HepG2 (cell line): ENCODE results near the gene SNRNP25. TPM values are rescaled to one million over a fixed set of nuclear protein-coding genes. Genes with fewer than 3 reads are reported as not detected.
A peak's percentile ranks its signal among the peaks of the same experiment; 100 is the strongest.

ENCODE experiments used
- ATAC-seq: fragments of 200-7000 bp; cut with Tn5 transposase; 3 replicates; pipeline ENCODE4 v1.9.1; 2020; ENCODE audit warnings: mild to moderate bottlenecking, moderate library complexity
- BruUV-seq: library from RNA; stranded (reverse); fragments of 400-500 nt; replicated peaks from 2 replicates; lab custom pipeline; 2021; lab: Mats Ljungman, UMichigan
- CTCF ChIA-PET: fragments of 300-600 bp; formaldehyde crosslinking; extraction: SDS; loops from one replicate; lab custom pipeline; 2021; ENCODE audit warnings: low total read pairs, inconsistent platforms, low intra/inter-chr PET ratio; lab: Yijun Ruan, JAX
- POLR2A ChIA-PET: fragments of 350-600 bp; sonication (Branson Sonifier 250); formaldehyde crosslinking; loops from one replicate; lab custom pipeline; 2020; ENCODE audit warnings: antibody characterized with exemption, inconsistent platforms; lab: Yijun Ruan, JAX
- DNase-seq: peaks from one replicate; pipeline ENCODE4 v3.0.0-alpha.2; 2015; ENCODE audit warnings: low spot score
- FAIRE-seq: peaks from 3 replicates; lab custom pipeline; 2011; peaks lifted over from hg19 to GRCh38; lab: Jason Lieb, UNC
- H2AFZ ChIP-seq: one replicate; pipeline ENCODE4 v1.6.1; 2011; ENCODE audit warnings: low read length, inconsistent platforms
- H3K27ac ChIP-seq: fragments of 300-600 bp; 3 replicates; pipeline ENCODE4 v1.8.0; 2011; ENCODE audit warnings: mixed run types, mild to moderate bottlenecking, mixed read lengths, low read length, inconsistent platforms; ENCODE audit not compliant: insufficient read depth; ENCODE audit errors: extremely low read length
- H3K27me3 ChIP-seq, 2 experiments: fragments of 200-600 bp in 1 of 2; 2 replicates in 1 of 2; 3 replicates in 1 of 2; pipeline versions ENCODE4 v1.6.0 to v1.8.0; 2011; ENCODE audit warnings: low read length in 2 of 2, mild to moderate bottlenecking in 2 of 2, moderate library complexity in 2 of 2, inconsistent platforms in 1 of 2; ENCODE audit not compliant: insufficient read depth in 2 of 2, control insufficient read depth in 1 of 2
- H3K36me3 ChIP-seq, 2 experiments: fragments of 200-600 bp in 1 of 2; replicated peaks in 1 of 2; 2 replicates in 1 of 2; 3 replicates in 1 of 2; pipeline versions ENCODE4 v1.5.1 to v1.8.0; 2011; ENCODE audit warnings: low read length in 2 of 2, inconsistent platforms in 1 of 2; ENCODE audit not compliant: insufficient read depth in 2 of 2, control insufficient read depth in 1 of 2
- H3K4me1 ChIP-seq: 2 replicates; pipeline ENCODE4 v1.5.1; 2012; ENCODE audit warnings: low read length, inconsistent platforms; ENCODE audit not compliant: insufficient read depth
- H3K4me2 ChIP-seq: 2 replicates; pipeline ENCODE4 v1.6.0; 2011; ENCODE audit warnings: low read depth, low read length, inconsistent platforms
- H3K4me3 ChIP-seq, 3 experiments: fragments of 200-600 bp in 1 of 3; sonication (generic), shearing (Covaris generic) in 1 of 3; replicated peaks in 1 of 3; 2 replicates each; pipeline ENCODE4 v1.5.1; 2011 to 2016; ENCODE audit warnings: low read length in 3 of 3, inconsistent platforms in 2 of 3, low read depth in 2 of 3, mild to moderate bottlenecking in 2 of 3, control low read depth in 1 of 3, mixed read lengths in 1 of 3; ENCODE audit not compliant: insufficient read depth in 1 of 3
- H3K79me2 ChIP-seq: one replicate; pipeline ENCODE4 v1.6.1; 2011; ENCODE audit warnings: low read length, inconsistent platforms; ENCODE audit not compliant: insufficient read depth
- H3K9ac ChIP-seq: 2 replicates; pipeline ENCODE4 v1.6.0; 2011; ENCODE audit warnings: mild to moderate bottlenecking, low read depth, low read length, inconsistent platforms; ENCODE audit not compliant: insufficient read depth
- H3K9me3 ChIP-seq: 2 replicates; pipeline ENCODE4 v1.5.1; 2012; ENCODE audit warnings: mild to moderate bottlenecking, low read length
- H4K20me1 ChIP-seq: 2 replicates; pipeline ENCODE4 v1.6.0; 2011; ENCODE audit warnings: inconsistent platforms, mild to moderate bottlenecking, low read length, moderate library complexity; ENCODE audit not compliant: insufficient read depth
- AGO1 ChIP-seq: fragments of 200-400 bp; formaldehyde crosslinking; IDR thresholded peaks from 2 replicates; pipeline ENCODE4 v1.6.1; 2017; ENCODE audit warnings: mild to moderate bottlenecking, low read depth, low read length, moderate library complexity; ENCODE audit not compliant: poor library complexity, severe bottlenecking
- HOXD1 ChIP-seq: sonication (generic); formaldehyde crosslinking; IDR thresholded peaks from 2 replicates; pipeline ENCODE4 v1.5.0; 2020; ENCODE audit warnings: missing genetic modification reagents
- PHF8 ChIP-seq: sonication (generic); formaldehyde crosslinking; IDR thresholded peaks from 2 replicates; pipeline ENCODE4 v1.5.0; 2020; ENCODE audit warnings: missing genetic modification reagents
- RAD21 ChIP-seq: fragments of 450-650 bp; formaldehyde crosslinking; IDR thresholded peaks from 2 replicates; pipeline ENCODE4 v1.5.0; 2020; ENCODE audit warnings: mild to moderate bottlenecking
- RBM39 ChIP-seq: fragments of 200-400 bp; formaldehyde crosslinking; IDR thresholded peaks from one replicate; pipeline ENCODE4 v1.6.1; 2018; ENCODE audit warnings: antibody characterized with exemption, mild to moderate bottlenecking, low read depth, low read length; ENCODE audit not compliant: poor library complexity, severe bottlenecking
- SAFB2 ChIP-seq: sonication (generic); formaldehyde crosslinking; IDR thresholded peaks from 2 replicates; pipeline ENCODE4 v1.5.1; 2020; ENCODE audit warnings: missing genetic modification reagents, low read depth, mild to moderate bottlenecking, borderline replicate concordance
- SIN3B ChIP-seq: fragments of 150-350 bp; IDR thresholded peaks from 2 replicates; pipeline ENCODE4 v1.6.1; 2014; ENCODE audit warnings: low read length
- ZNF101 ChIP-seq: sonication (generic); formaldehyde crosslinking; IDR thresholded peaks from 2 replicates; pipeline ENCODE4 v1.4.0; 2020; ENCODE audit warnings: mild to moderate bottlenecking, low read depth, missing genetic modification reagents, borderline replicate concordance
- ZNF121 ChIP-seq: sonication (generic); formaldehyde crosslinking; IDR thresholded peaks from 2 replicates; pipeline ENCODE4 v1.5.0; 2020; ENCODE audit warnings: mild to moderate bottlenecking, missing genetic modification reagents
- ZNF451 ChIP-seq: sonication (generic); formaldehyde crosslinking; IDR thresholded peaks from 2 replicates; pipeline ENCODE4 v1.5.0; 2020; ENCODE audit warnings: mild to moderate bottlenecking, missing genetic modification reagents
- ZNF510 ChIP-seq: sonication (generic); formaldehyde crosslinking; IDR thresholded peaks from 2 replicates; pipeline ENCODE4 v1.4.0; 2020; ENCODE audit warnings: low read depth, mild to moderate bottlenecking, missing genetic modification reagents
- ZNF607 ChIP-seq: sonication (generic); formaldehyde crosslinking; IDR thresholded peaks from 2 replicates; pipeline ENCODE4 v1.5.1; 2020; ENCODE audit warnings: missing genetic modification reagents, mild to moderate bottlenecking, borderline replicate concordance
- ZNF772 ChIP-seq: sonication (generic); formaldehyde crosslinking; IDR thresholded peaks from 2 replicates; pipeline ENCODE4 v1.5.0; 2020; ENCODE audit warnings: mild to moderate bottlenecking, missing genetic modification reagents
- ZNF839 ChIP-seq: sonication (generic); formaldehyde crosslinking; IDR thresholded peaks from 2 replicates; pipeline ENCODE4 v1.4.0; 2020; ENCODE audit warnings: missing genetic modification reagents, mild to moderate bottlenecking, borderline replicate concordance
- WGBS: methylation state at CpG from one replicate; pipeline ENCODE4 v1.1.6; 2017; ENCODE audit warnings: low lambda C conversion rate; 5-methylcytosine and 5-hydroxymethylcytosine counted together
- in situ Hi-C: cut with HindIII; loops from 2 replicates; pipeline ENCODE4 v1.10.0; 2017; ENCODE audit warnings: low pct_unique_long_range_greater_than_20kb; ENCODE audit not compliant: extremely low pct_ligation_motif_present
- intact Hi-C: fragments of 100-400 bp; cut with micrococcal nuclease; formaldehyde crosslinking; loops from one replicate; pipeline ENCODE4 v1.10.0; 2022; ENCODE audit not compliant: unreplicated experiment
- polyA plus RNA-seq, 8 experiments: library from polyadenylated mRNA; depleted of rRNA in 3 of 8; stranded (reverse) in 7 of 8; unstranded in 1 of 8; fragments of >200 nt; fragmentation: Illumina TruSeq in 4 of 8; extraction: Trizol in 4 of 8; gene quantifications; 2 replicates each; pipeline versions ENCODE4 v1.2.1 to v1.2.3, GENCODE V29; 2011 to 2016; ENCODE audit warnings: low read depth in 4 of 8, missing spikeins in 1 of 8, mixed read lengths in 1 of 8; ENCODE audit not compliant: insufficient read depth in 1 of 8
- total RNA-seq, 5 experiments: library from RNA; depleted of rRNA; stranded (reverse); fragments of >200 nt; fragmentation: Illumina TruSeq; extraction: Trizol; gene quantifications; 2 replicates each; pipeline ENCODE4 v1.2.3, GENCODE V29; 2016; ENCODE audit warnings: low read depth in 1 of 5
- TF ChIP-seq, protein P1 (sequence below): sonication (generic); formaldehyde crosslinking; IDR thresholded peaks from 2 replicates; pipeline ENCODE4 v1.5.0; 2020; ENCODE audit warnings: mild to moderate bottlenecking, missing genetic modification reagents
- TF ChIP-seq, protein P2 (sequence below): sonication (generic); formaldehyde crosslinking; IDR thresholded peaks from 2 replicates; pipeline ENCODE4 v1.5.0; 2020; ENCODE audit warnings: missing genetic modification reagents, mild to moderate bottlenecking, borderline replicate concordance
- TF ChIP-seq, protein P3 (sequence below): IDR thresholded peaks from 2 replicates; pipeline ENCODE4 v1.6.1; 2012; ENCODE audit warnings: inconsistent platforms
- TF ChIP-seq, protein P4 (sequence below): sonication (generic); formaldehyde crosslinking; IDR thresholded peaks from 2 replicates; pipeline ENCODE4 v1.5.1; 2020; ENCODE audit warnings: missing genetic modification reagents, mild to moderate bottlenecking, borderline replicate concordance

The SNRNP25 gene
- total and polyA plus RNA-seq, 2 of the 13 experiments (the other 11 are each of a cell fraction or from before 2014, with no cell fraction given), result 34.1 to 97.4 TPM

DNA sequence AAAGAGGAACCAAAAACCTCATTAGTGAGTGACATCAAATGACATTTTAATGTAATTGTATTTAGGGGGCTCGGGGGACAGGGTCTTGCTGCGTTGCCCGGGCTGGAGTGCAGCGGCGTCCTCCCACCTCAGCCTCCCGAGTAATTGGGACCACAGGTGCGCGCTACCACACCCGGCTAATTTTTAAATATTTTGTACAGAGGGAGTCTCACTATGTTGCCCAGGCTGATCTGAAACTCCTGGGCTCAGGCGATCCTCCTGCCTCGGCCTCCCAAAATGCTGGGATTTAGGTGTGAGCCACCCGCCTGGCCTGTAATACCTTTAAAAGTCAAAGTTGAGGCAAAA lies 581 bp downstream of the SNRNP25 start (continued):
- TF ChIP-seq RBM39 (no peak), ZNF772 (CRISPR knock-in tag) (no peak), ZNF101 (CRISPR knock-in tag) (no peak), ZNF451 (CRISPR knock-in tag) (no peak), ZNF121 (CRISPR knock-in tag) (peak; percentile 90), SAFB2 (CRISPR knock-in tag) (no peak), ZNF839 (CRISPR knock-in tag) (no peak), HOXD1 (CRISPR knock-in tag) (no peak)
- TF ChIP-seq, protein P1, sequence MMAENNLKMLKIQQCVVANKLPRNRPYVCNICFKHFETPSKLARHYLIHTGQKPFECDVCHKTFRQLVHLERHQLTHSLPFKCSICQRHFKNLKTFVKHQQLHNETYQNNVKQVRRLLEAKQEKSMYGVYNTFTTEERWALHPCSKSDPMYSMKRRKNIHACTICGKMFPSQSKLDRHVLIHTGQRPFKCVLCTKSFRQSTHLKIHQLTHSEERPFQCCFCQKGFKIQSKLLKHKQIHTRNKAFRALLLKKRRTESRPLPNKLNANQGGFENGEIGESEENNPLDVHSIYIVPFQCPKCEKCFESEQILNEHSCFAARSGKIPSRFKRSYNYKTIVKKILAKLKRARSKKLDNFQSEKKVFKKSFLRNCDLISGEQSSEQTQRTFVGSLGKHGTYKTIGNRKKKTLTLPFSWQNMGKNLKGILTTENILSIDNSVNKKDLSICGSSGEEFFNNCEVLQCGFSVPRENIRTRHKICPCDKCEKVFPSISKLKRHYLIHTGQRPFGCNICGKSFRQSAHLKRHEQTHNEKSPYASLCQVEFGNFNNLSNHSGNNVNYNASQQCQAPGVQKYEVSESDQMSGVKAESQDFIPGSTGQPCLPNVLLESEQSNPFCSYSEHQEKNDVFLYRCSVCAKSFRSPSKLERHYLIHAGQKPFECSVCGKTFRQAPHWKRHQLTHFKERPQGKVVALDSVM (CRISPR knock-in tag), result peak; percentile 52; the same call in 1 of the 2 replicates
- TF ChIP-seq, all 625 proteins: peak for 5

DNA sequence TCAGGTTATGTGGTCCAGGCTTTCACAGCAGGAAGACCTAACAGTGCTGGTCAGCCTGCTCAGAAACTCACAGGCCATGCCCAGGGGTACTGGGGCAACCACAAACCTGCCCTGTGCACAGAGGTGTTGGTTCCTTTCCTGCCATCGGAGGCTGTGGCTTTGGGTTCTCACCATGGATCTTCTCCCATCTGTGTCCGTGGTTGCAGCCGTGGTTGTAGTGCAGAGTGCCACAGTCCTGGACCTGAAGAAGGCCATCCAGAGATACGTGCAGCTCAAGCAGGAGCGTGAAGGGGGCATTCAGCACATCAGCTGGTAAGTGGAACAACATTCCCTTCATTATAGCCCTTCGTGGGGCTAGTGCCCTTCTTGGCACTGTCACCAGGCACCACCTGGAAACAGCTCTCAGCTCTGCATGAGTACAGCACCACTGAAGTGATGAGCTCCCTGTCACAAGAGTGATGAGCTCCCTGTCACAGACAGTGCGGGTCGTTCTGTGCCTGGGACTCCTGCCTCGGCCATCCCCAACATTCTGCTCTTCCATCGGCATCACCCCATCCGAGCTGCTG lies 2.0 kb downstream of the SNRNP25 start:
- BruUV-seq, result no TSS peak
- no peak overlapping the region for H3K4me2 ChIP-seq
- H3K27me3 ChIP-seq, result no peaks in the 10 kb centered on the region; a peak in 1 of 5 replicates
- in situ Hi-C loops (no loop called here), intact Hi-C loops (no loop called here)
- CTCF ChIA-PET, result no interaction called here
- ATAC-seq (no peak), DNase-seq (no peak), FAIRE-seq (no peak)
- POLR2A ChIA-PET, result no interaction called here
- H2AFZ ChIP-seq, result no peak overlapping the region
- H3K27ac ChIP-seq, result no peak overlapping the region
- no peaks in the 10 kb centered on the region for H4K20me1 ChIP-seq
- no peaks in the 10 kb centered on the region for H3K9me3 ChIP-seq
- WGBS, result 96% methylated on average over 5 of the region's 11 CpGs
- no peak overlapping the region for H3K4me3 ChIP-seq
- no peak overlapping the region for H3K9ac ChIP-seq
- peaks cover 19% of the 10 kb centered on the region for H3K79me2 ChIP-seq
- peaks cover 23% of the 10 kb centered on the region for H3K4me1 ChIP-seq
- peaks cover 13 to 41% of the 10 kb centered on the region in 2 experiments; a peak in 4 of 5 replicates for H3K36me3 ChIP-seq
- TF ChIP-seq, protein P2, sequence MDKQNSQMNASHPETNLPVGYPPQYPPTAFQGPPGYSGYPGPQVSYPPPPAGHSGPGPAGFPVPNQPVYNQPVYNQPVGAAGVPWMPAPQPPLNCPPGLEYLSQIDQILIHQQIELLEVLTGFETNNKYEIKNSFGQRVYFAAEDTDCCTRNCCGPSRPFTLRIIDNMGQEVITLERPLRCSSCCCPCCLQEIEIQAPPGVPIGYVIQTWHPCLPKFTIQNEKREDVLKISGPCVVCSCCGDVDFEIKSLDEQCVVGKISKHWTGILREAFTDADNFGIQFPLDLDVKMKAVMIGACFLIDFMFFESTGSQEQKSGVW (CRISPR knock-in tag), result no peak
- no peak for TF ChIP-seq SIN3B
- no peak for TF ChIP-seq PHF8 (CRISPR knock-in tag)
- TF ChIP-seq, protein P3, sequence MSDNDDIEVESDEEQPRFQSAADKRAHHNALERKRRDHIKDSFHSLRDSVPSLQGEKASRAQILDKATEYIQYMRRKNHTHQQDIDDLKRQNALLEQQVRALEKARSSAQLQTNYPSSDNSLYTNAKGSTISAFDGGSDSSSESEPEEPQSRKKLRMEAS, result no peak
- no peak for TF ChIP-seq AGO1
- TF ChIP-seq ZNF607 (CRISPR knock-in tag), result no peak
- TF ChIP-seq ZNF510 (CRISPR knock-in tag), result no peak
- no peak for TF ChIP-seq RAD21 (CRISPR knock-in tag)
- TF ChIP-seq, protein P4, sequence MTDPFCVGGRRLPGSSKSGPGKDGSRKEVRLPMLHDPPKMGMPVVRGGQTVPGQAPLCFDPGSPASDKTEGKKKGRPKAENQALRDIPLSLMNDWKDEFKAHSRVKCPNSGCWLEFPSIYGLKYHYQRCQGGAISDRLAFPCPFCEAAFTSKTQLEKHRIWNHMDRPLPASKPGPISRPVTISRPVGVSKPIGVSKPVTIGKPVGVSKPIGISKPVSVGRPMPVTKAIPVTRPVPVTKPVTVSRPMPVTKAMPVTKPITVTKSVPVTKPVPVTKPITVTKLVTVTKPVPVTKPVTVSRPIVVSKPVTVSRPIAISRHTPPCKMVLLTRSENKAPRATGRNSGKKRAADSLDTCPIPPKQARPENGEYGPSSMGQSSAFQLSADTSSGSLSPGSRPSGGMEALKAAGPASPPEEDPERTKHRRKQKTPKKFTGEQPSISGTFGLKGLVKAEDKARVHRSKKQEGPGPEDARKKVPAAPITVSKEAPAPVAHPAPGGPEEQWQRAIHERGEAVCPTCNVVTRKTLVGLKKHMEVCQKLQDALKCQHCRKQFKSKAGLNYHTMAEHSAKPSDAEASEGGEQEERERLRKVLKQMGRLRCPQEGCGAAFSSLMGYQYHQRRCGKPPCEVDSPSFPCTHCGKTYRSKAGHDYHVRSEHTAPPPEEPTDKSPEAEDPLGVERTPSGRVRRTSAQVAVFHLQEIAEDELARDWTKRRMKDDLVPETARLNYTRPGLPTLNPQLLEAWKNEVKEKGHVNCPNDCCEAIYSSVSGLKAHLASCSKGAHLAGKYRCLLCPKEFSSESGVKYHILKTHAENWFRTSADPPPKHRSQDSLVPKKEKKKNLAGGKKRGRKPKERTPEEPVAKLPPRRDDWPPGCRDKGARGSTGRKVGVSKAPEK (CRISPR knock-in tag), result no peak
